ENCODE results near the gene GRAMD1B.

DNA sequence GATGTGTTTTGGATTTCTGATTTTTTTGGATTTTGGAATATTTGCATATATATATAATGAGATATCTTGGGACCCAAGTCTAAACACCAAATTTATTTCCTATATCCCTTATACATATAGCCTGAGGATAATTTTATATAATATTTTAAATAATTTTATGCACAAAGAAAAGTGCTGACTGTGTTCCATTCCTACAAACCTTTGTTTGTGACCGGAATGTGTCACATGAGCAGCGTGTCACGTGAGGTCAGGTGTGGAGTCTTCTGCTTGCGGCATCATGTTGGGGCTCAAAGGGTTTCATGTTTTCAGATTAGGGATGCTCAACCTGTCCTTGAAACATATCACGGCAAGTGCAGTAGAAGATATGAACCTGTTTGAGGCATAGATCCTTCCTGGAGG is 158.8 kb downstream of the GRAMD1B start:
- TF ChIP-seq, protein P1, sequence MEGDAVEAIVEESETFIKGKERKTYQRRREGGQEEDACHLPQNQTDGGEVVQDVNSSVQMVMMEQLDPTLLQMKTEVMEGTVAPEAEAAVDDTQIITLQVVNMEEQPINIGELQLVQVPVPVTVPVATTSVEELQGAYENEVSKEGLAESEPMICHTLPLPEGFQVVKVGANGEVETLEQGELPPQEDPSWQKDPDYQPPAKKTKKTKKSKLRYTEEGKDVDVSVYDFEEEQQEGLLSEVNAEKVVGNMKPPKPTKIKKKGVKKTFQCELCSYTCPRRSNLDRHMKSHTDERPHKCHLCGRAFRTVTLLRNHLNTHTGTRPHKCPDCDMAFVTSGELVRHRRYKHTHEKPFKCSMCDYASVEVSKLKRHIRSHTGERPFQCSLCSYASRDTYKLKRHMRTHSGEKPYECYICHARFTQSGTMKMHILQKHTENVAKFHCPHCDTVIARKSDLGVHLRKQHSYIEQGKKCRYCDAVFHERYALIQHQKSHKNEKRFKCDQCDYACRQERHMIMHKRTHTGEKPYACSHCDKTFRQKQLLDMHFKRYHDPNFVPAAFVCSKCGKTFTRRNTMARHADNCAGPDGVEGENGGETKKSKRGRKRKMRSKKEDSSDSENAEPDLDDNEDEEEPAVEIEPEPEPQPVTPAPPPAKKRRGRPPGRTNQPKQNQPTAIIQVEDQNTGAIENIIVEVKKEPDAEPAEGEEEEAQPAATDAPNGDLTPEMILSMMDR (conservative IDR thresholded peaks at IDR 0.05; ENCODE audit: low read length): no peak
- no peak for TF ChIP-seq EZH2phosphoT487 (IDR thresholded peaks at IDR 0.05; ENCODE audit: borderline replicate concordance)

Measured in Loucy (cell line).